Activated naive CD8-positive, alpha-beta T cell treated with anti-CD3 and anti-CD28 coated beads for 36 hours (primary cell): ENCODE results near the gene RFC5. TPM values are rescaled to one million over a fixed set of nuclear protein-coding genes. Genes with fewer than 3 reads are reported as not detected.
"Not testable (repeated sequence)": the region's sequence is repeated elsewhere in the genome, so short reads cannot be mapped to it uniquely, and the experiment has no call there.

Experiments used
- DNase-seq: peaks from one replicate; pipeline ENCODE4 v3.0.0; 2021
- H3K27ac Mint-ChIP-seq: one replicate; pipeline ENCODE4 v1.8.0; 2022; ENCODE audit warnings: mild to moderate bottlenecking, moderate library complexity, mixed read lengths
- H3K27me3 Mint-ChIP-seq: one replicate; pipeline ENCODE4 v1.8.0; 2022; ENCODE audit warnings: mild to moderate bottlenecking, mixed read lengths
- H3K36me3 Mint-ChIP-seq: one replicate; pipeline ENCODE4 v1.8.0; 2021; ENCODE audit warnings: mild to moderate bottlenecking, mixed read lengths
- H3K4me1 Mint-ChIP-seq: one replicate; pipeline ENCODE4 v1.8.0; 2021; ENCODE audit warnings: mixed read lengths
- H3K4me3 Mint-ChIP-seq: one replicate; pipeline ENCODE4 v1.8.0; 2022; ENCODE audit warnings: mild to moderate bottlenecking, moderate library complexity, mixed read lengths
- H3K9me3 Mint-ChIP-seq: one replicate; pipeline ENCODE4 v1.8.0; 2022; ENCODE audit warnings: mixed read lengths
- total RNA-seq, 2 experiments: library from RNA; stranded (reverse); gene quantifications; one replicate each; pipeline ENCODE4 v1.2.3, GENCODE V29; 2021

RFC5 gene
- total RNA-seq, 2 experiments from 2014 or later: 71.7 to 72.5 TPM

DNA sequence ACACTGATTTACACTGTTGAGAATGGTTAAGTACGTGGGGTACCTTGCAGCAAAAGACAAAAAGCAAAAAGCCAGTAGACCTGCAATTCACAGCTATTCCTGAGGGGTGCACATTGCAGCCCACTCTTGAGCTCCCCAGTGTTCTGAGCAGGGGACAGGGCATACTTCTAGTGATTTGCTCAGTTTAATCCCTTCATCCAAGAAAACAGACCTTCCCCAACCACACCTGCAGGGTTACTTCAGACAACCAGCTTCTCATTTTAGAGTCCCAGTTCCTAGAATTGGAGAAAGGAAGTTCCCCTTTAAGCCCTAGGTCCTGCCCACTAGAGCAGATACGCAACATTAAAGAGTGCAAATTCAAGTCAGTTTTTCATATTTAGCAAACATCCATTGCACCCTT, 48.1 kb downstream of the RFC5 start:
- Mint-ChIP-seq H3K27ac (peak overlapping the region; percentile 67), H3K9me3 (no peaks in the 10 kb centered on the region), H3K27me3 (peaks cover 8% of the 10 kb centered on the region), H3K4me3 (peak overlapping the region; percentile 46), H3K36me3 (peaks cover 6% of the 10 kb centered on the region), H3K4me1 (peaks cover 37% of the 10 kb centered on the region)
- DNase-seq: no peak

GRCh38 chr12:118065380-118065779, 48.9 kb downstream of the RFC5 start:
- DNase-seq: no peak
- peak overlapping the region; percentile 57 for H3K27ac Mint-ChIP-seq
- H3K27me3 Mint-ChIP-seq: peaks cover 8% of the 10 kb centered on the region
- H3K9me3 Mint-ChIP-seq: no peaks in the 10 kb centered on the region
- H3K36me3 Mint-ChIP-seq: peaks cover 6% of the 10 kb centered on the region
- peak overlapping the region; percentile 14 for H3K4me3 Mint-ChIP-seq
- peaks cover 30% of the 10 kb centered on the region for H3K4me1 Mint-ChIP-seq

- Mint-ChIP-seq H3K9me3 (no peaks in the 10 kb centered on the region), H3K36me3 (peaks cover 6% of the 10 kb centered on the region), H3K4me3 (no peak overlapping the region), H3K27ac (no peak overlapping the region), H3K27me3 (peaks cover 8% of the 10 kb centered on the region), H3K4me1 (peaks cover 24% of the 10 kb centered on the region)
- DNase-seq: no peak
These were observed 51.9 kb downstream of the RFC5 start for GRCh38 chr12:118068445-118068844.

GRCh38 chr12:118070650-118071049, 54.1 kb downstream of the RFC5 start:
- Mint-ChIP-seq H3K27me3 (peaks cover 8% of the 10 kb centered on the region), H3K9me3 (no peaks in the 10 kb centered on the region), H3K36me3 (no peaks in the 10 kb centered on the region), H3K4me1 (peaks cover 3% of the 10 kb centered on the region), H3K4me3 (no peak overlapping the region), H3K27ac (no peak overlapping the region)
- no peak for DNase-seq

DNA sequence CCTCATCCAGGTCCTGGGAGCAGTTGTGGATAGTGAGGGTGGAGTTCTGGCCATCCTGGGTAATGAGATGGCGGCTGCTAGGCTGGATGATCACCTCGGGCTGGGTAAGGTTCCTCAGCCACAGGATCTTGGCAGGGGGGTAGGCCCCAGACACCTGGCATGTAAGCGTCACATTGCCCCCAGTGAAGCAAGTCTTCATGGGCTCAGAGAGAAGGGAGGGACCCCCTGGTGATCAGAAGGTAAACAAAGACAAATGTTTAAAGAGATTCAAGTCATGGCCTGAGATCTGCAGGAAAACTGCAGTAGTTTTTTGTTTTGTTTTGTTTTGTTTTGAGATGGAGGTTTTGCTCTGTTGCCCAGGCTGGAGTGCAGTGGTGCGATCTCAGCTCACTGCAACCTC, 57.3 kb downstream of the RFC5 start:
- Mint-ChIP-seq H3K36me3 (no peaks in the 10 kb centered on the region), H3K27ac (no peak overlapping the region), H3K9me3 (no peaks in the 10 kb centered on the region), H3K4me1 (no peaks in the 10 kb centered on the region), H3K4me3 (no peak overlapping the region), H3K27me3 (no peaks in the 10 kb centered on the region)
- no peak for DNase-seq

GRCh38 chr12:118081521-118081920, 65.0 kb downstream of the RFC5 start:
- DNase-seq, H3K4me1 Mint-ChIP-seq, H3K27me3 Mint-ChIP-seq, H3K36me3 Mint-ChIP-seq, H3K27ac Mint-ChIP-seq, H3K4me3 Mint-ChIP-seq, H3K9me3 Mint-ChIP-seq: not testable (repeated sequence)

Other genes starting within 250 kb of the RFC5 start
- gene KSR2, start 47.7 kb upstream of the RFC5 start, total RNA-seq: not detected
- gene WSB2, start 44.5 kb downstream of the RFC5 start, total RNA-seq: 10 to 100 TPM; 37.7 to 41.6 TPM
- 1 to 10 TPM; 5.9 TPM for gene VSIG10, start 87.3 kb downstream of the RFC5 start, total RNA-seq
- gene PEBP1, start 119.4 kb downstream of the RFC5 start, total RNA-seq: 100 to 1,000 TPM; 147 to 149 TPM